ENCODE measurements around the gene TSSK6. TPM values are rescaled to one million over a fixed set of nuclear protein-coding genes. Genes with fewer than 3 reads are reported as not detected.

Gene TSSK6
- total and polyA plus RNA-seq, 2 experiments from 2014 or later: 0.60 to 11.9 TPM

DNA sequence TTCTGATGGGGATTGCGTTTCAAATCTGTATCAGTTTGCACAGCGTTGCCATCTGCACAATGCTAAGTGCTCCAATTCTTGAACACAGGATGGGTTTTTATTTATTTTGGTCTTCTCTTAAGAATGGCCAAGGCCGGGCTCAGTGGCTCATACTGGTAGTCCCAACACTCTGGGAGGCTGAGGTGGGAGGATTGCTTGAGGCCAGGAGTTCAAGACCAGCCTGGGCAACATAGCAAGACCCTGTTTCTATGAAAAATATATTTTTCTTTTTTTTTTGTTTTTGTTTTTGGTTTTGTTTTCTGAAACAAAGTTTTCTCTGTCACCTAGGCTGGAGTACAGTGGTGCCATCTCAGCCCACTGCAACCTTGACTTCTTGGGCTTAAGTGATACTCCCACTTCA, 7.8 kb upstream of the TSSK6 start:
- H3K36me3 ChIP-seq: peaks cover 5% of the 10 kb centered on the region
- TF ChIP-seq, protein P1, sequence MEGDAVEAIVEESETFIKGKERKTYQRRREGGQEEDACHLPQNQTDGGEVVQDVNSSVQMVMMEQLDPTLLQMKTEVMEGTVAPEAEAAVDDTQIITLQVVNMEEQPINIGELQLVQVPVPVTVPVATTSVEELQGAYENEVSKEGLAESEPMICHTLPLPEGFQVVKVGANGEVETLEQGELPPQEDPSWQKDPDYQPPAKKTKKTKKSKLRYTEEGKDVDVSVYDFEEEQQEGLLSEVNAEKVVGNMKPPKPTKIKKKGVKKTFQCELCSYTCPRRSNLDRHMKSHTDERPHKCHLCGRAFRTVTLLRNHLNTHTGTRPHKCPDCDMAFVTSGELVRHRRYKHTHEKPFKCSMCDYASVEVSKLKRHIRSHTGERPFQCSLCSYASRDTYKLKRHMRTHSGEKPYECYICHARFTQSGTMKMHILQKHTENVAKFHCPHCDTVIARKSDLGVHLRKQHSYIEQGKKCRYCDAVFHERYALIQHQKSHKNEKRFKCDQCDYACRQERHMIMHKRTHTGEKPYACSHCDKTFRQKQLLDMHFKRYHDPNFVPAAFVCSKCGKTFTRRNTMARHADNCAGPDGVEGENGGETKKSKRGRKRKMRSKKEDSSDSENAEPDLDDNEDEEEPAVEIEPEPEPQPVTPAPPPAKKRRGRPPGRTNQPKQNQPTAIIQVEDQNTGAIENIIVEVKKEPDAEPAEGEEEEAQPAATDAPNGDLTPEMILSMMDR (IDR thresholded peaks at IDR 0.05; ENCODE audit: low read depth, low read length): no peak

GRCh38 chr19:19520989-19521388, 5.6 kb upstream of the TSSK6 start:
- Histone ChIP-seq H3K27me3 (no peaks in the 10 kb centered on the region), H3K4me3 (no peak overlapping the region), H3K36me3 (peaks cover 2% of the 10 kb centered on the region), H3K4me1 (ENCODE audit: low read depth) (peaks cover 10% of the 10 kb centered on the region), H3K27ac (no peak overlapping the region), H3K9me3 (ENCODE audit: low read depth) (no peaks in the 10 kb centered on the region)
- TF ChIP-seq, protein P1 (IDR thresholded peaks at IDR 0.05; ENCODE audit: low read depth, low read length): no peak
- no peak for DNase-seq (ENCODE audit: low read depth in 1 of 2, low spot score in 1 of 2)

More for the DNA sequence above, 7.8 kb upstream of the TSSK6 start:
- Histone ChIP-seq H3K27ac (no peak overlapping the region), H3K9me3 (ENCODE audit: low read depth) (no peaks in the 10 kb centered on the region), H3K4me3 (no peak overlapping the region), H3K4me1 (ENCODE audit: low read depth) (peaks cover 11% of the 10 kb centered on the region), H3K27me3 (no peaks in the 10 kb centered on the region)
- DNase-seq (ENCODE audit: low read depth in 1 of 2, low spot score in 1 of 2): no peak

DNA sequence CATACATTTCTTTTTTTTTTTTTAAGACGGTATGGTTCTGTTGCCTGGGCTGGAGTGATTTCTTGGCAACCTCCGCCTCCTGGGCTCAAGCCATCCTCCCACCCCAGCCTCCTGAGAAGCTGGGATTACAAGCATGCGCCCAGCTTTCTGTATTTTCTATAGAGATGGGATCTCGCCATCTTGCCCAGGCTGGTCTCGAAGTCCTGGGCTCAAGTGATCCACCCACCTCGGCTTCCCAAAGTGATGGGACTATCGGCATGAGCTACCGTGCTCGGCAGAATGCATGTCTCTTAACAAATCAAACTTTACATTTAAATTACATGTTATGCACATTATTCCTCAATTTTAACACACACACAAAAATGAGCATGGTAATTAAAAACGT, 1.9 kb upstream of the TSSK6 start:
- DNase-seq (ENCODE audit: low read depth in 1 of 2, low spot score in 1 of 2): no peak

DNA sequence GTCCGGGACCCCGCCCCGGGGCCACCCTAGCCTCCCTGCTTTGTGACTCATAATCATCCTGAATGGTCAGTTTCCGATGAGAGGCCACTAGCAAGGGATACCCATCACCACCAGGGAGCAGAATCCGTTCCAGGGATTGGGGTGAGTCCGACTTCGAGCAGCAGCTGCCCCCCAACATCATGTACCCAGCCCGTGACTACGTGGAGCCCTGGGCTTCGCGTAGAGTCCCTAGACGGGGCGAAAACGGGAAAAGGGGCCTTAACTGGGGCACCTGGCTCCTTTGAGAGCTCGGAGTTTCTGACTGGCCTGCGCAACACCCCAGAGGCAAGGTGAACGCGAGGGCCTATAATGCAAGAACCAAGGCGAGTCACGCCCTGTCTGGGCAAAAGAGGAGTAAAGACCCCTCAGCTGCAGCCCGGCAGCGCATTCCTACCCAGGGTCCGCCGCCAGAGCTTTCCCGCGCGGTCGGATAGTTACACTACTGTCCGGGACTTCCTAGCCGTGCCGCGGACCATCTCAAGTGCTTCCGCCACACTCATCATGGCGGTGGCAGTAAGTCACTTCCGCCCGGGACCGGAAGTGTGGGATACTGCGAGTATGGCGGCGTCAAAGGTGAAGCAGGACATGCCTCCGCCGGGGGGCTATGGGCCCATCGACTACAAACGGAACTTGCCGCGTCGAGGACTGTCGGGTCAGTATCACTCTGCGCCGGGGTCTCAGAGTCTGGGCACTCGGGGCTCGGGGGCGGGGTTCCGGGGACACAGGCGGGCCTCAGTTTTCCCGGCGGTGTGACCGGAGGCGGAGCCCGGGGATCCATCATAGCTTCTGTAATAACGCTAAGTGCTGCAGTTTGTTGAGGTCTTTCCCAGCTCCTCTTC, 533 bp upstream of the TSSK6 start, which contains the start of gene NDUFA13:
Gene NDUFA13 (plus strand): TSS at position 584 of the 878 bp plus-strand sequence. CDS start 14 bp downstream, at position 598.
- H3K4me1 ChIP-seq (ENCODE audit: low read depth): peaks cover 4% of the 10 kb centered on the region
- TF ChIP-seq, protein P1 (IDR thresholded peaks at IDR 0.05; ENCODE audit: low read depth, low read length): peak; percentile 30
- H3K27me3 ChIP-seq: no peaks in the 10 kb centered on the region
- peak; percentile 91 to 94 for DNase-seq (ENCODE audit: low read depth in 1 of 2, low spot score in 1 of 2)
- H3K9me3 ChIP-seq (ENCODE audit: low read depth): no peaks in the 10 kb centered on the region
- peaks cover 2% of the 10 kb centered on the region for H3K36me3 ChIP-seq
- H3K27ac ChIP-seq: peak within 1 kb of the TSS; percentile 64
- peak within 1 kb of the TSS; percentile 66 for H3K4me3 ChIP-seq

More for the DNA sequence above, 1.9 kb upstream of the TSSK6 start:
- TF ChIP-seq, protein P1 (IDR thresholded peaks at IDR 0.05; ENCODE audit: low read depth, low read length): no peak
- Histone ChIP-seq H3K4me3 (peak overlapping the region; percentile 66), H3K9me3 (ENCODE audit: low read depth) (no peaks in the 10 kb centered on the region), H3K27ac (no peak overlapping the region), H3K4me1 (ENCODE audit: low read depth) (peaks cover 4% of the 10 kb centered on the region), H3K36me3 (peaks cover 2% of the 10 kb centered on the region), H3K27me3 (no peaks in the 10 kb centered on the region)

GRCh38 chr19:19514215-19514657, 1.1 kb downstream of the TSSK6 start:
- DNase-seq (ENCODE audit: low read depth in 1 of 2, low spot score in 1 of 2): peak in 1 of 2 donors; percentile 89

More at GRCh38 chr19:19514215-19514657, 1.1 kb downstream of the TSSK6 start:
- H3K27ac ChIP-seq: no peak overlapping the region
- H3K4me1 ChIP-seq (ENCODE audit: low read depth): peaks cover 4% of the 10 kb centered on the region
- H3K4me3 ChIP-seq: no peak overlapping the region
- TF ChIP-seq, protein P1 (IDR thresholded peaks at IDR 0.05; ENCODE audit: low read depth, low read length): no peak
- H3K27me3 ChIP-seq: no peaks in the 10 kb centered on the region
- no peaks in the 10 kb centered on the region for H3K36me3 ChIP-seq
- no peaks in the 10 kb centered on the region for H3K9me3 ChIP-seq (ENCODE audit: low read depth)
